GM12864 (cell line): ENCODE measurements around the gene TAF9.

Experiments used
- DNase-seq: peaks from one replicate; pipeline ENCODE4 v3.0.0-alpha.2; 2011; ENCODE audit warnings: low read depth
- H3K4me3 ChIP-seq: 2 replicates; pipeline ENCODE4 v1.5.1; 2011; ENCODE audit warnings: mild to moderate bottlenecking, low read depth, low read length, control low read depth
- CTCF ChIP-seq: IDR thresholded peaks from 2 replicates; pipeline ENCODE4 v1.5.1; 2011; ENCODE audit warnings: low read depth, mild to moderate bottlenecking, moderate library complexity, low read length, control low read depth, inconsistent platforms; ENCODE audit errors: missing control alignments

TAF9 gene

GRCh38 chr5:69364850-69365249 is 4.5 kb downstream of the TAF9 start:
- DNase-seq: no peak
- TF ChIP-seq CTCF: no peak

GRCh38 chr5:69364414-69364813 is 4.9 kb downstream of the TAF9 start:
- TF ChIP-seq CTCF: peak; percentile 63
- H3K4me3 ChIP-seq: no peak overlapping the region
- no peak for DNase-seq

More at GRCh38 chr5:69364850-69365249, 4.5 kb downstream of the TAF9 start:
- no peak overlapping the region for H3K4me3 ChIP-seq

GRCh38 chr5:69360442-69360841 is 8.9 kb downstream of the TAF9 start:
- TF ChIP-seq CTCF: no peak
- DNase-seq: no peak
- no peak overlapping the region for H3K4me3 ChIP-seq

GRCh38 chr5:69359699-69360098 is 9.6 kb downstream of the TAF9 start:
- DNase-seq: no peak
- H3K4me3 ChIP-seq: no peak overlapping the region
- no peak for TF ChIP-seq CTCF

- H3K4me3 ChIP-seq: no peak overlapping the region
- no peak for DNase-seq
- no peak for TF ChIP-seq CTCF
Observed at GRCh38 chr5:69350664-69351063, 18.7 kb downstream of the TAF9 start.

- TF ChIP-seq CTCF: no peak
- no peak for DNase-seq
- H3K4me3 ChIP-seq: no peak overlapping the region
Observed at GRCh38 chr5:69343083-69343482, 26.2 kb downstream of the TAF9 start.

GRCh38 chr5:69341520-69342161 is 27.7 kb downstream of the TAF9 start:
- H3K4me3 ChIP-seq: no peak overlapping the region
- DNase-seq: no peak
- TF ChIP-seq CTCF: no peak
